NCI-H82 treated with DMSO at 0.1 percent for 48 hours (cell line): ENCODE data around the gene DNAJC13.

Source experiments
- DNase-seq: peaks from one replicate; lab custom pipeline; 2025; ENCODE audit not compliant: unreplicated experiment; lab: John Stamatoyannopoulos, UW

Gene DNAJC13

GRCh38 chr3:132404276-132404675, 13.0 kb upstream of the DNAJC13 start:
- no peak for DNase-seq

- no peak for DNase-seq
Measured at GRCh38 chr3:132405188-132405587, 12.1 kb upstream of the DNAJC13 start.

- DNase-seq: no peak
Measured at GRCh38 chr3:132405609-132406299, 11.5 kb upstream of the DNAJC13 start.

GRCh38 chr3:132406587-132406986, 10.7 kb upstream of the DNAJC13 start:
- no peak for DNase-seq

- DNase-seq: no peak
Measured at GRCh38 chr3:132407025-132407424, 10.3 kb upstream of the DNAJC13 start.

- no peak for DNase-seq
Measured at GRCh38 chr3:132414841-132415240, 2.5 kb upstream of the DNAJC13 start.

- no peak for DNase-seq
Measured at GRCh38 chr3:132416161-132416560, 1.1 kb upstream of the DNAJC13 start.

- peak; percentile 58 for DNase-seq
Measured at GRCh38 chr3:132417695-132418411, 551 bp downstream of the DNAJC13 start.

GRCh38 chr3:132418916-132419315, 1.6 kb downstream of the DNAJC13 start:
- no peak for DNase-seq

GRCh38 chr3:132421832-132422231, 4.5 kb downstream of the DNAJC13 start:
- DNase-seq: no peak

GRCh38 chr3:132422531-132422930, 5.2 kb downstream of the DNAJC13 start:
- no peak for DNase-seq

- DNase-seq: no peak
Measured at GRCh38 chr3:132432639-132433038, 15.3 kb downstream of the DNAJC13 start.

- DNase-seq: no peak
Measured at GRCh38 chr3:132433121-132433520, 15.8 kb downstream of the DNAJC13 start.

- DNase-seq: no peak
Measured at GRCh38 chr3:132435224-132435910, 18.1 kb downstream of the DNAJC13 start.

- no peak for DNase-seq
Measured at GRCh38 chr3:132435911-132436425, 18.7 kb downstream of the DNAJC13 start.

GRCh38 chr3:132443421-132443820, 26.1 kb downstream of the DNAJC13 start:
- no peak for DNase-seq

GRCh38 chr3:132444383-132444782, 27.1 kb downstream of the DNAJC13 start:
- DNase-seq: no peak

- no peak for DNase-seq
Measured at GRCh38 chr3:132445817-132446216, 28.5 kb downstream of the DNAJC13 start.

- DNase-seq: no peak
Measured at GRCh38 chr3:132448216-132448961, 31.1 kb downstream of the DNAJC13 start.

- no peak for DNase-seq
Measured at GRCh38 chr3:132456136-132456535, 38.8 kb downstream of the DNAJC13 start.

- DNase-seq: no peak
Measured at GRCh38 chr3:132456571-132456970, 39.3 kb downstream of the DNAJC13 start.
